K562 (cell line): Measurements from ENCODE around the gene OXNAD1. TPM values are rescaled to one million over a fixed set of nuclear protein-coding genes. Genes with fewer than 3 reads are reported as not detected.
A peak's percentile ranks its signal among the peaks of the same experiment; 100 is the strongest.

Experiments
- CC2D1A ChIP-seq: fragments of 450-650 bp; IDR thresholded peaks from 2 replicates; pipeline ENCODE4 v1.6.1; 2017; ENCODE audit warnings: mild to moderate bottlenecking
- CCNT2 ChIP-seq: IDR thresholded peaks from 2 replicates; pipeline ENCODE4 v1.6.1; 2011; ENCODE audit warnings: borderline replicate concordance, low read depth, mild to moderate bottlenecking, moderate library complexity, mixed read lengths, low read length; ENCODE audit not compliant: insufficient read length; ENCODE audit errors: extremely low read depth
- CTCFL ChIP-seq: IDR thresholded peaks from 2 replicates; pipeline ENCODE4 v1.6.1; 2011; ENCODE audit warnings: borderline replicate concordance, low read depth, mild to moderate bottlenecking, moderate library complexity, low read length; ENCODE audit not compliant: insufficient read depth, poor library complexity, severe bottlenecking
- DACH1 ChIP-seq: fragments of 450-650 bp; IDR thresholded peaks from 2 replicates; pipeline ENCODE4 v1.6.1; 2018; ENCODE audit not compliant: partially characterized antibody
- E2F1 ChIP-seq: sonication (generic); formaldehyde crosslinking; IDR thresholded peaks from 2 replicates; pipeline ENCODE4 v1.8.1; 2023; ENCODE audit warnings: mild to moderate bottlenecking, missing genetic modification reagents, moderate library complexity
- FOXJ2 ChIP-seq: fragments of 200-800 bp; sonication (Bioruptor generic); IDR thresholded peaks from 2 replicates; pipeline ENCODE4 v1.6.1; 2016; ENCODE audit warnings: missing genetic modification characterization, missing compliant biosample characterization
- FOXK2 ChIP-seq, 2 experiments: fragments of 450-650 bp; IDR thresholded peaks in 1 of 2; conservative IDR thresholded peaks in 1 of 2; 2 replicates each; pipeline ENCODE4 v1.6.1; 2016; ENCODE audit warnings: low read depth in 2 of 2, mild to moderate bottlenecking in 1 of 2
- HDAC1 ChIP-seq, 2 experiments: fragments of 450-650 bp; IDR thresholded peaks; 2 replicates each; pipeline ENCODE4 v1.6.1; 2016 to 2017; ENCODE audit warnings: inconsistent platforms in 1 of 2, mild to moderate bottlenecking in 1 of 2, moderate library complexity in 1 of 2
- KLF13 ChIP-seq: fragments of 450-650 bp; IDR thresholded peaks from 2 replicates; pipeline ENCODE4 v1.6.1; 2016; ENCODE audit warnings: missing genetic modification characterization, low read depth, mild to moderate bottlenecking, missing compliant biosample characterization, moderate library complexity, borderline replicate concordance
- L3MBTL2 ChIP-seq: fragments of 450-650 bp; IDR thresholded peaks from 2 replicates; pipeline ENCODE4 v1.6.1; 2016; ENCODE audit warnings: mild to moderate bottlenecking, moderate library complexity
- MECOM ChIP-seq: fragments of 250-450 bp; sonication (Bioruptor Pico); IDR thresholded peaks from 2 replicates; pipeline ENCODE4 v1.8.0; 2022; ENCODE audit warnings: inconsistent platforms
- MEIS2 ChIP-seq: fragments of 450-650 bp; IDR thresholded peaks from 2 replicates; pipeline ENCODE4 v1.6.1; 2014; ENCODE audit warnings: mild to moderate bottlenecking; ENCODE audit not compliant: partially characterized antibody
- NFIC ChIP-seq: fragments of 450-650 bp; IDR thresholded peaks from 2 replicates; pipeline ENCODE4 v1.6.1; 2017; ENCODE audit warnings: mild to moderate bottlenecking, inconsistent platforms
- SMAD4 ChIP-seq: fragments of 250-450 bp; sonication (Bioruptor Pico); conservative IDR thresholded peaks from 2 replicates; pipeline ENCODE4 v1.8.0; 2021; ENCODE audit warnings: inconsistent platforms, mild to moderate bottlenecking, moderate library complexity
- SNRNP70 ChIP-seq: fragments of 200-400 bp; formaldehyde crosslinking; optimal IDR thresholded peaks from 2 replicates; pipeline ENCODE3; 2017; ENCODE audit warnings: low read depth, low read length
- TEAD1 ChIP-seq, 2 experiments: fragments of 450-650 bp in 1 of 2; sonication (generic) in 1 of 2; formaldehyde crosslinking; IDR thresholded peaks; 2 replicates each; pipeline versions ENCODE4 v1.4.0 to v1.8.0; 2020 to 2022; ENCODE audit warnings: mild to moderate bottlenecking in 2 of 2, missing genetic modification reagents in 1 of 2
- ZFP30 ChIP-seq: fragments of 250-450 bp; sonication (Bioruptor Pico); IDR thresholded peaks from 2 replicates; pipeline ENCODE4 v1.8.0; 2022; ENCODE audit warnings: moderate library complexity, mild to moderate bottlenecking, inconsistent platforms, borderline replicate concordance
- ZFP36 ChIP-seq: fragments of 150-350 bp; IDR thresholded peaks from 2 replicates; pipeline ENCODE4 v1.6.1; 2018; ENCODE audit warnings: low read length, low read depth; ENCODE audit not compliant: partially characterized antibody
- ZFX ChIP-seq: sonication (generic); formaldehyde crosslinking; IDR thresholded peaks from 2 replicates; pipeline ENCODE4 v1.8.0; 2022; ENCODE audit warnings: mild to moderate bottlenecking, missing genetic modification reagents, moderate library complexity
- ZNF408 ChIP-seq: fragments of 250-450 bp; sonication (Bioruptor Pico); IDR thresholded peaks from 2 replicates; pipeline ENCODE4 v1.4.0; 2020; ENCODE audit warnings: low read depth, mild to moderate bottlenecking, moderate library complexity
- ZNF639 ChIP-seq, 2 experiments: fragments of 200-800 bp in 1 of 2; sonication (Bioruptor generic) in 1 of 2; sonication (generic) in 1 of 2; formaldehyde crosslinking in 1 of 2; IDR thresholded peaks in 1 of 2; conservative IDR thresholded peaks in 1 of 2; 2 replicates each; pipeline versions ENCODE4 v1.5.0 to v1.6.1; 2016 to 2020; ENCODE audit warnings: missing compliant biosample characterization in 1 of 2, missing genetic modification characterization in 1 of 2, missing genetic modification reagents in 1 of 2
- polyA plus RNA-seq, 8 experiments: library from polyadenylated mRNA; depleted of rRNA in 4 of 8; stranded (reverse) in 5 of 8; unstranded in 3 of 8; fragments of >200 nt; fragmentation: Nextera tagmentation in 2 of 8; fragmentation: Illumina TruSeq in 1 of 8; extraction: Ambion mirVana in 2 of 8; extraction: Trizol in 1 of 8; gene quantifications; 2 replicates each; pipeline versions ENCODE4 v1.2.1 to v1.2.3, GENCODE V29; 2011 to 2014; ENCODE audit warnings: inconsistent platforms in 1 of 8, missing spikeins in 1 of 8
- total RNA-seq, 7 experiments: library from RNA; depleted of rRNA in 6 of 7; stranded (reverse); fragments of >200 nt in 6 of 7; fragmentation: Illumina TruSeq in 2 of 7; extraction: Trizol in 2 of 7; gene quantifications; 2 replicates each; pipeline versions ENCODE4 v1.2.1 to v1.2.3, GENCODE V29; 2011 to 2021; ENCODE audit warnings: low replicate concordance in 1 of 7

The OXNAD1 gene
- total and polyA plus RNA-seq, 9 of the 15 experiments (the other 6 are each of a cell fraction or from before 2014, with no cell fraction given), result 12.8 to 44.4 (median 41.1) TPM

DNA sequence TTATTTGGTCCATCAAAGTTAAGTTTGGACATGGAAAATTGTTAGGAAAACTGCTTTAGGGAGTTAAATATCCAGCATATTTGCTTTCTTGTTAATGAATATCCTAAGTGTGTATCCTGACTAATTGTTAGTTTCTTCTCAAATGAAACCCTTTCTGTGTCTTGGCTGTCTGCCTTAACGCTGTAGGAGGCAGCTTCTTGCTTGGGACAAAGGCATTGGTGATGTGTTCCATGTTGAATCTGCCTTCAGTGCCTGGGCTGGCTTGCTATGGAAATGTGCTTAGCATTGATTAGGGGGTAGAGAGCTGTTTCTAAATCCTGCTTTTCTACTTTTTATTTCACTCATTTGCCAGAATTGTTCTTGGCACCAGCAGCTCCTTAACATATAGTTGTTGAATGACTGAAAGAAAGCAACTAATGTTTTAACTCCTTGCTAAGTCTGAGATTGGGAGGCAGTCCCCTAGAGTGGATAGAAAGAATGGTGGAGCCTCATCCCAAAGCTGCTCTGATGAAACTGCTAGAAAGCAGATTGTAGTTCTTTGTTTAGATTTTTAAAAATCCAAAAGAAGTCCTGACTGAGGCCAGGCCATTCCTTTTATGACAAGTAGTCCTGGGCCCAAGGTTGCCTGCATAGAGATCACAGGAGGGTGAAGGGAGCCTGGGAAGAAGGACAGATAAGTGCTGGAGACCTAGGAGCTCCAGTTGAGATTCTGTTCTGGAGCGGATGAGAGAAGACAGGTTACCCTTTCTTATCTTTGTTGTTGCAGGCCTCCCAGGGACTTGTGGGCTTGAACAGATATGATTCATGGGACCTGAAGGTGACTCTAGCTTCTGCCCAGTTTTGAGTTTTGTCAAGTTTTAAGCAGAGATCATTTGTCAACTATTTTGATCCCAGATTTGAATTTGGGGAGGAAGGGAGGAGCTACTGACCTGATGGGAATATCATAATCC is 39.3 kb downstream of the OXNAD1 start (continued):
- TF ChIP-seq FOXK2 (conservative IDR thresholded peaks at IDR 0.05 in 1 of 2, IDR thresholded peaks at IDR 0.05 in 1 of 2; ENCODE audit: low read depth in 2 of 2) (0 out of 4 replicates have a peak, but pooled peaks of 1 of the 2 experiments have one; percentile 26), ZFP36 (peak; percentile 26), CC2D1A (peak; percentile 94), HDAC1 (IDR thresholded peaks at IDR 0.05) (peak in 1 of 2 experiments; percentile 87; a peak in 2 of 4 replicates), SNRNP70 (no peak), ZFX (CRISPR knock-in tag) (no peak), ZFP30 (no peak), ZNF408 (no peak), L3MBTL2 (no peak), CTCFL (no peak), DACH1 (no peak), NFIC (peak; percentile 82), KLF13 (tag) (no peak), SMAD4 (CRISPR knock-in tag) (no peak; the same call in 1 of the 2 replicates), CCNT2 (peak; percentile 93), MECOM (CRISPR knock-in tag) (peak; percentile 88; the same call in 1 of the 2 replicates), TEAD1 (CRISPR knock-in tag; IDR thresholded peaks at IDR 0.05) (peak in 1 of 2 experiments; percentile 16; a peak in 1 of 4 replicates), FOXJ2 (tag) (peak; percentile 71), MEIS2 (peak; percentile 95), ZNF639 (CRISPR knock-in tag; conservative IDR thresholded peaks at IDR 0.05 in 1 of 2, IDR thresholded peaks at IDR 0.05 in 1 of 2) (peak in 1 of 2 experiments; percentile 56; a peak in 1 of 4 replicates), E2F1 (CRISPR knock-in tag) (peak; percentile 50; the same call in 1 of the 2 replicates)
